PFSK-1 (cell line): ENCODE results near the gene CTIF.

ENCODE experiments used
- FOXP2 ChIP-seq: optimal IDR thresholded peaks from 2 replicates; pipeline ENCODE3; 2011; ENCODE audit warnings: borderline replicate concordance, control low read depth, inconsistent platforms; ENCODE audit not compliant: insufficient read depth; ENCODE audit errors: extremely low read length, extremely low read depth
- POLR2AphosphoS5 ChIP-seq: IDR thresholded peaks from 2 replicates; pipeline ENCODE4 v1.6.1; 2012; ENCODE audit warnings: low read depth, mild to moderate bottlenecking, control low read depth, low read length, moderate library complexity
- SIN3A ChIP-seq: IDR thresholded peaks from 2 replicates; pipeline ENCODE4 v1.6.1; 2012; ENCODE audit warnings: mild to moderate bottlenecking, low read length, moderate library complexity, borderline replicate concordance; ENCODE audit not compliant: insufficient read depth
- TAF1 ChIP-seq: IDR thresholded peaks from 2 replicates; pipeline ENCODE4 v1.6.1; 2012; ENCODE audit warnings: low read length, control low read depth, borderline replicate concordance; ENCODE audit not compliant: insufficient read depth
- TF ChIP-seq, protein P1 (sequence below), 2 experiments: IDR thresholded peaks; 2 replicates each; pipeline versions ENCODE4 v1.6.1 to v1.8.0; 2011 to 2012; ENCODE audit warnings: low read depth in 2 of 2, low read length in 2 of 2, control low read depth in 1 of 2, inconsistent platforms in 1 of 2, mild to moderate bottlenecking in 1 of 2, moderate library complexity in 1 of 2; ENCODE audit not compliant: insufficient read depth in 1 of 2

Gene CTIF

DNA sequence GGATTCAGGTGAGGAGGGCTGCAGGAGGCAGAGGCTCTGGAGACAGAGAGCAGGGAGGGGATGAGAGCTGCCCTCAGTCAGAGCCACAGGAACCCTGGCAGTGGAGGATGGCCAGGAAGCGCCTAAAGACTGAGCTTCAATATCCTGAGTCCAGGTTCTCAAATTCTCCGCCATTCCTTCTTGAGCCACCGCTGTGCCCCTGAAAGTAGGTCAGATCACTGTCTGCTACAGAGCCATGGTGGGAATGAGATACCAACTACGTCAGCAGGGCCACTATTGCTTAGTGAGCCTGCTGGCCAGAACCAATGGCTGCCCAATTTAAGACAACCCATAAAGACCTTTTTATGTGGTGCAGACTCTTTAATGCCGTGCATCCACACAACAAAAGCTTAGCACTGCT lies 155.5 kb downstream of the CTIF start:
- no peak for TF ChIP-seq FOXP2
- no peak for TF ChIP-seq POLR2AphosphoS5
- no peak for TF ChIP-seq TAF1
- TF ChIP-seq, protein P1, sequence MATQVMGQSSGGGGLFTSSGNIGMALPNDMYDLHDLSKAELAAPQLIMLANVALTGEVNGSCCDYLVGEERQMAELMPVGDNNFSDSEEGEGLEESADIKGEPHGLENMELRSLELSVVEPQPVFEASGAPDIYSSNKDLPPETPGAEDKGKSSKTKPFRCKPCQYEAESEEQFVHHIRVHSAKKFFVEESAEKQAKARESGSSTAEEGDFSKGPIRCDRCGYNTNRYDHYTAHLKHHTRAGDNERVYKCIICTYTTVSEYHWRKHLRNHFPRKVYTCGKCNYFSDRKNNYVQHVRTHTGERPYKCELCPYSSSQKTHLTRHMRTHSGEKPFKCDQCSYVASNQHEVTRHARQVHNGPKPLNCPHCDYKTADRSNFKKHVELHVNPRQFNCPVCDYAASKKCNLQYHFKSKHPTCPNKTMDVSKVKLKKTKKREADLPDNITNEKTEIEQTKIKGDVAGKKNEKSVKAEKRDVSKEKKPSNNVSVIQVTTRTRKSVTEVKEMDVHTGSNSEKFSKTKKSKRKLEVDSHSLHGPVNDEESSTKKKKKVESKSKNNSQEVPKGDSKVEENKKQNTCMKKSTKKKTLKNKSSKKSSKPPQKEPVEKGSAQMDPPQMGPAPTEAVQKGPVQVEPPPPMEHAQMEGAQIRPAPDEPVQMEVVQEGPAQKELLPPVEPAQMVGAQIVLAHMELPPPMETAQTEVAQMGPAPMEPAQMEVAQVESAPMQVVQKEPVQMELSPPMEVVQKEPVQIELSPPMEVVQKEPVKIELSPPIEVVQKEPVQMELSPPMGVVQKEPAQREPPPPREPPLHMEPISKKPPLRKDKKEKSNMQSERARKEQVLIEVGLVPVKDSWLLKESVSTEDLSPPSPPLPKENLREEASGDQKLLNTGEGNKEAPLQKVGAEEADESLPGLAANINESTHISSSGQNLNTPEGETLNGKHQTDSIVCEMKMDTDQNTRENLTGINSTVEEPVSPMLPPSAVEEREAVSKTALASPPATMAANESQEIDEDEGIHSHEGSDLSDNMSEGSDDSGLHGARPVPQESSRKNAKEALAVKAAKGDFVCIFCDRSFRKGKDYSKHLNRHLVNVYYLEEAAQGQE (IDR thresholded peaks at IDR 0.05; ENCODE audit: insufficient read depth in 1 of 2, low read depth in 2 of 2, low read length in 2 of 2), result no peak
- no peak for TF ChIP-seq SIN3A

DNA sequence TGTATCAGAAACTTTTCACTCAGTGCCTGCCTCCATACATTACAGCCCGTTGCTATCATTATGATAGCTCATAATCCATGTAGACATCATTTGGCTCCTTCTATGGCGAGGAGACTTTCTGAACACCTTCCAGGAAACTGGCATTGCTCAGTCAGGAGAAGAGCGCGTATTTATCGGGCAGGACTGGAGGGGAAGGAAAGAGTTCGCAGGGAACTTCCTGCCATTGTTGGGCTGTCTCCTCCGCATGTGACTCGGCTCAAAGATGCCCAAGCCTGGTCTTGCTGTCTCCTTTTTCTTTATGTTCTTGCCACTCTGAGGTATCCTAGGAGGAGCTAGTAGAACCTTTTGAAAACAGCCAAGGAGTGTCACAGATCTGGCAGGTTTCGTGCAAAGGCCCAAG lies 156.8 kb downstream of the CTIF start:
- TF ChIP-seq SIN3A, result no peak
- no peak for TF ChIP-seq TAF1
- no peak for TF ChIP-seq POLR2AphosphoS5
- TF ChIP-seq, protein P1 (IDR thresholded peaks at IDR 0.05; ENCODE audit: insufficient read depth in 1 of 2, low read depth in 2 of 2, low read length in 2 of 2), result no peak
- no peak for TF ChIP-seq FOXP2

GRCh38 chr18:48696218-48696617 lies 157.4 kb downstream of the CTIF start:
- TF ChIP-seq TAF1 (no peak), POLR2AphosphoS5 (no peak), SIN3A (no peak), FOXP2 (no peak)
- TF ChIP-seq, protein P1 (IDR thresholded peaks at IDR 0.05; ENCODE audit: insufficient read depth in 1 of 2, low read depth in 2 of 2, low read length in 2 of 2), result no peak

DNA sequence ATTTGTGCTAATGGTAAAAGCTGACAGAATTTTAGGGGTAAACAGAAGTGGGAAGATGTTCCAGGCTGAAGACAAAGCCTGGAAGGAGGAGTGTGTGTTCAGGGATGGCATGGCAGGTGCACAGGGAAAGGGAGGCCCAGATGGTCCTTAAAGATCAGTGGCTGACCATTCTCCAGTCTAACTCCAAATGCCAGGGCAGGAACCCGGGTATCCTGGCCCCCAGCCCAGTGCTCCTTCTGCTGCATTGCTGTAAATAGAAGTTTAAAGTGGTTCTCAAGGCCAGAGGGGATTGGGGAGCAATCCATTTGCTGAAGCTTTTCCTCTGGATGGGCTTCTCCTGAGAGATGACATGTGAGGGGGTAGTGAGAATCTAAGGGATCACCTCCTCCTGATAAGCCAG lies 158.6 kb downstream of the CTIF start:
- TF ChIP-seq, protein P1 (IDR thresholded peaks at IDR 0.05; ENCODE audit: insufficient read depth in 1 of 2, low read depth in 2 of 2, low read length in 2 of 2), result no peak
- TF ChIP-seq POLR2AphosphoS5, result no peak
- no peak for TF ChIP-seq SIN3A

DNA sequence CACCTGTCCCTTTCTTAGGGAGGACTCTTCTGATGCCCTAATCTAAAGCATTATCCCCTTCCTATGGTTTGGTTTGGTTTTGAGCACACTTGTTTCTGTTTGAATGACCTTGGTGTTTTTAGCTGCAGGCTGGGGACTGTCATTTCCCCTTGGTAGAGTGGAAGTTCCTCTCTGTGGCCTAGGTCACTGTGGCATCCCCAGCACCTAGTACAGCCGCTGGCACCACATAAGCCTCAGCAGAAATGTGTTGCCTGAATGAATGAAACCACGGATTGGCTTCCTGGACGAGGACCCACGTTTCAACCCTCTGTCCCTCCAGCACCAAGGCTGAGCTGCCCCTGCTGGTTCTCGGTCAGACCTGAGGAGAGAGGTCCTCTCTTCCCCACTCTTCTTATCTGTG lies 159.9 kb downstream of the CTIF start:
- TF ChIP-seq SIN3A, result no peak

- TF ChIP-seq FOXP2, result no peak
These were observed 160.9 kb downstream of the CTIF start for GRCh38 chr18:48699761-48700160.
